Measurements from ENCODE around the gene RXYLT1.

DNA sequence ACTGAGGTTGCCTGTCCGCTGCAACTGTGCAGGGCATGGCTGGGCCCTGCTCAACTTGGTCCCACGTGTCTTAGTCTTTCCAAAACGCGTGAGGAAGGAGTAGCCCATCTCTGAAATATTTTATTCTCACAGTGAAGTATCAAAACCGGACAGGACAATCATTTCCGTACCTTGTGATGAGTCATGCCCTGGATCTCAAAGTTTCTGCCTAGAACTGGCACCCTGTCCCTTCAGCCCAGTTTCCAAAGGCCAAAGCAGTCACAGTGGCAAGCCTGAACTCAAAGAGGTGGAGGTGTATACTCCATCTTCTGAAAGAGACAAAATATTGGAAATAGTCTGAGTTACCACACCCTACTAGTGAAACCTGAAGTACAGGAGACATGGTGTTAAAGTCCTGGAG lies 36.3 kb downstream of the RXYLT1 start:
- TF ChIP-seq, protein P1, sequence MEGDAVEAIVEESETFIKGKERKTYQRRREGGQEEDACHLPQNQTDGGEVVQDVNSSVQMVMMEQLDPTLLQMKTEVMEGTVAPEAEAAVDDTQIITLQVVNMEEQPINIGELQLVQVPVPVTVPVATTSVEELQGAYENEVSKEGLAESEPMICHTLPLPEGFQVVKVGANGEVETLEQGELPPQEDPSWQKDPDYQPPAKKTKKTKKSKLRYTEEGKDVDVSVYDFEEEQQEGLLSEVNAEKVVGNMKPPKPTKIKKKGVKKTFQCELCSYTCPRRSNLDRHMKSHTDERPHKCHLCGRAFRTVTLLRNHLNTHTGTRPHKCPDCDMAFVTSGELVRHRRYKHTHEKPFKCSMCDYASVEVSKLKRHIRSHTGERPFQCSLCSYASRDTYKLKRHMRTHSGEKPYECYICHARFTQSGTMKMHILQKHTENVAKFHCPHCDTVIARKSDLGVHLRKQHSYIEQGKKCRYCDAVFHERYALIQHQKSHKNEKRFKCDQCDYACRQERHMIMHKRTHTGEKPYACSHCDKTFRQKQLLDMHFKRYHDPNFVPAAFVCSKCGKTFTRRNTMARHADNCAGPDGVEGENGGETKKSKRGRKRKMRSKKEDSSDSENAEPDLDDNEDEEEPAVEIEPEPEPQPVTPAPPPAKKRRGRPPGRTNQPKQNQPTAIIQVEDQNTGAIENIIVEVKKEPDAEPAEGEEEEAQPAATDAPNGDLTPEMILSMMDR (conservative IDR thresholded peaks at IDR 0.05), result no peak
- no peak for TF ChIP-seq ZFX (IDR thresholded peaks at IDR 0.05)

Measured in C4-2B (cell line).